HEK293 (cell line): Measurements from ENCODE around the gene HS3ST3A1.

Experiments used
- ZFP3 ChIP-seq: fragments of 450-650 bp; formaldehyde crosslinking; IDR thresholded peaks from 2 replicates; pipeline ENCODE4 v1.5.1; 2016; ENCODE audit warnings: low read depth, missing biosample characterization, missing genetic modification characterization
- TF ChIP-seq, protein P1 (sequence below): fragments of 450-650 bp; formaldehyde crosslinking; IDR thresholded peaks from 2 replicates; pipeline ENCODE4 v1.5.1; 2016; ENCODE audit warnings: missing biosample characterization, missing genetic modification characterization

DNA sequence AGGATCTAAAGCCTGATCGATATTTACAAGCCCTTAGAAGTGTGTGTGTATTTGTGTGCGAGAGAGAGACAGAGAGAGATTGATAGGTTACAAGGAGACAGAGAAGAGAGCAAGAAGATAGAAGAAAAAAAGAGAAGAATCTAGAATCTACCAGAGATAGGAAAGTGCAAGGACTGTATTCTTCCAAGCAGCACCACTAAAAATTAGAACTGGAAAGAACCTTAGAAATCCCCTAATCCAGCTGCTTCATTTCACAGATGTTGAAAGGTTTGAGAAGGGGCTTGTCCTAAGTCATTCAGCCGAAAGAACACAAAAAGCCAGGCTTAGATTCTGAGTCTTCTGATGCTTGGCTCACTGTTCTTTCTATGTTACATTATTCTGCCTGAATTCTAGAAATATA, 92.2 kb downstream of the HS3ST3A1 start:
- TF ChIP-seq, protein P1, sequence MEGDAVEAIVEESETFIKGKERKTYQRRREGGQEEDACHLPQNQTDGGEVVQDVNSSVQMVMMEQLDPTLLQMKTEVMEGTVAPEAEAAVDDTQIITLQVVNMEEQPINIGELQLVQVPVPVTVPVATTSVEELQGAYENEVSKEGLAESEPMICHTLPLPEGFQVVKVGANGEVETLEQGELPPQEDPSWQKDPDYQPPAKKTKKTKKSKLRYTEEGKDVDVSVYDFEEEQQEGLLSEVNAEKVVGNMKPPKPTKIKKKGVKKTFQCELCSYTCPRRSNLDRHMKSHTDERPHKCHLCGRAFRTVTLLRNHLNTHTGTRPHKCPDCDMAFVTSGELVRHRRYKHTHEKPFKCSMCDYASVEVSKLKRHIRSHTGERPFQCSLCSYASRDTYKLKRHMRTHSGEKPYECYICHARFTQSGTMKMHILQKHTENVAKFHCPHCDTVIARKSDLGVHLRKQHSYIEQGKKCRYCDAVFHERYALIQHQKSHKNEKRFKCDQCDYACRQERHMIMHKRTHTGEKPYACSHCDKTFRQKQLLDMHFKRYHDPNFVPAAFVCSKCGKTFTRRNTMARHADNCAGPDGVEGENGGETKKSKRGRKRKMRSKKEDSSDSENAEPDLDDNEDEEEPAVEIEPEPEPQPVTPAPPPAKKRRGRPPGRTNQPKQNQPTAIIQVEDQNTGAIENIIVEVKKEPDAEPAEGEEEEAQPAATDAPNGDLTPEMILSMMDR (tag by site-specific recombination): no peak
- no peak for TF ChIP-seq ZFP3 (tag by site-specific recombination)
